EL (cell line): ENCODE data around the gene PREX1.
"Not testable (repeated sequence)": the region's sequence is repeated elsewhere in the genome, so short reads cannot be mapped to it uniquely, and the experiment has no call there.

Experiments used
- DNase-seq: peaks from one replicate; pipeline ENCODE4 v3.0.0-alpha.2; 2016

PREX1 gene

DNA sequence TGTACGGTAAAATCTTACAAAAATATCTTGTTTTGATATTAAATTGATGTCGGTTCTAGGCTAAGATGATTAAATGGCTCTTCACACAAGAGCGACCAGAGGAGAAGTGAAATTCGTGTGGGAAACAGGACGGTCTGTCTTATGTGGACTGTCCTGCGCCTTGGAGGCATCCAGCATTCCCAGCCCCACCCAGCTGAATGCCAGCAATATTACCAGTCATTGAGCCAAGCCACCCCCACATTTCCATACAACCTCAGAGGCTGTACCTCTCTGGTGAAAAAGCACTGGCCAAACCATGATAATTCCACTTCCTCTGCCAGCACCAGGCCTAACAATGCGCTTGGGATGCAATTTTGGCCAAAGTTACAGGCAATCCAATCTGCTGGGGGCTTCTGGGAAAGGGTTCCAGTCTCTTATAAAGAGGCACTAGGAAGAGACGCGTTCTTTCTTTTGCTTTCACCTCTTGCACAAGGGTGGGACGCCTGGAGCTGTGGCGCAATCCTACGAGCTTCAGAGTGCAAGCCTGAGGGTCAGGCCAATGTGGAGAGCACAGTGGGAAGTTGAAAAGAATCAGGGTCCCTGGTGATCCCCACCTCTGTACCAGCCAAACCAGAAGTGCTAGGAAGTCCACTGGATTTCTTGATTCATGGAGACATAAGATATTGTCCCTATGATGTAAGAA is 213.1 kb downstream of the PREX1 start:
- no peak for DNase-seq

DNA sequence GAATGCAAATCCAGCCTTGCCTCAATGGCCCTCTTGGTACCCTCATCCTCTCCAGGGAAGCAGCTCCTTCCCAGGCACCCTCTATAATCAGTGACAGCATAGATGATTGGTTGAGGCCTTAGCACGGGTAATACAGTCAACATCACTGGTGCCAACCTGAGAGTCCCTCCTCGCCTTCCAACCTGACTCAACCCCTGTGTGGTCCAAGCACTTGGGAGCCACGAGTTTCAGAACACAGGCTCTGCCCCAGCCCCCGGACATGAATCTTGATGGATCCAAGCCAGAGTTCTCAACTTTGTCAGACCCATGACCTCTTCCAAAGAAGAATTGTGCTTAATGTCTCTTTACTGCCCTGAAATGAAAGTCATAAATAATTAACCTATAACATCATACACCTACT is 213.9 kb downstream of the PREX1 start:
- DNase-seq: no peak

DNA sequence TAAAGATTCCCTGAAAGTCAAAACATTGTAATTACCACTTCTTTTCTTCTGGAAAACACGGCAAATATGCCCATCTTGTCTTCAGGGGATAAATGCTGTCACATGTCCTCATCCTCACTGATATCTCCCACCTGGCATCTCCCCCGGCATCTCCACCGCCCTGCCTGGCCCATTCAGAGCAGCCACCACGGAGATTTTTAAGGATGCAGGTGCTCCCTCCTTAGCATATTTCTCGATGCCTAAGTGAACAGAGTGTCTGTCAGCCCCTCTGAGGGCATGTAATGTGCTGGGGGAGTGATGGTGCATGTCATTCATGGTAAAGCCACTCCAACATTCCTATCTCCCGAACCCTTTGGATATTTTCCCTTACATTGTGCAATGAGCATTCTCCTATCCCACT is 215.5 kb downstream of the PREX1 start:
- DNase-seq: no peak

DNA sequence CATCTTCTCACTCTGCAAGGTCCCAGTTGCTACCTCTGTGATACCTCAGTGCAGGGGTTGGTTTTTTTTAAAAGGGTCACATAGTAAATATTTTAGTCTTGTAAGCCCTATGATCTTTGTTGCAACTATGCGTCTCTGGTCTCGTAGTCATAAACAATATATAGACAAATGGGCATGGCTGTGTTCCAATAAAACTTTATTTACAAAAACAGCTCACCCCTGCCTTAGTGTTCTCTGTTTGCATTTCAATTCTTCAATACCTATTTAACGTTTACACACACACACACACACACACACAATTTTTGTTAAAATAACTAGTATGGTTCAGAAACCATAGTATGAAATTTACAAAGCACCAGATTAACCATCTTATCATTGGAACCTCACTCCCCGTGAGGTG is 216.8 kb downstream of the PREX1 start:
- DNase-seq: no peak

DNA sequence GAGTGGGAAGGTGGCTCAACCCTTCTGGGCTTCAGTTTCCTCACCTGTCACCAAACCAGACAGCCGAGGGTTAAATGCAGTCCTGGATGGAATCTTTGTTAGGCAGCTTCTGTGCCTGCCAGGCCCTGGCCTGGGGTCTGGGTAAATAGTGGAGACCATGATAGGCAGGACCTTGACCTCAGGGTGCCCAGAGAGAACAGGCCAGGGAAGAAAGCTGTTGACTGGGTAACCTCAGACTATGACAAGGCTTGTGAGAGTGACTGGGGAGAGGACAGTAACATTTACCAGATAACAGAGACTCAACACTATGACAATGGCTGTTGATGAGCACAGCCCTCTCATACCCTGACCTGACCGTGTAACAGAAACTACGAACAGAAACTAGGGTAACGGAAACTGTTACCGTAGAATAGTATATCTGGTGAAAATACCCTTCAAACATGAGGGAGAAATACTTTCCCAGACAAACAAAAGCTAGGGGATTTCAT is 218.3 kb downstream of the PREX1 start:
- no peak for DNase-seq

DNA sequence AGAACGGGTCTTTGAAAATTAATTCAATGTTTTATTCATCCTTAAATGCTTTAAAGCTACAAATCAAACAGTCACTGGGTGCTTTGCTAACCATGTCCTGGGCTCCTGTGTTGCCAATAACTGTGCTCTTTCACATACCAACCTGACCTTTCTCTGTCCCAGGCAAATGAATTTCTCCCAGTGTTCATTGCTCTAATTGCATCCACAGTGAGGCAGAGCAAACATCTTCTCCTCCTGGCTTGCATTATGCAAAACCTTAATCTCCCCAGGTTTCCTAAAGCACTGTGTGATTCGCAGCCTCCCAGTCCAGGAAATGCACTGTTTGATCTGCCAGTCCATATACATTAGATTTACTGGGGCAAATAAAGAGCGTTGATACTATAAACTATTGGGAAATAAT is 219.0 kb downstream of the PREX1 start:
- DNase-seq: no peak

DNA sequence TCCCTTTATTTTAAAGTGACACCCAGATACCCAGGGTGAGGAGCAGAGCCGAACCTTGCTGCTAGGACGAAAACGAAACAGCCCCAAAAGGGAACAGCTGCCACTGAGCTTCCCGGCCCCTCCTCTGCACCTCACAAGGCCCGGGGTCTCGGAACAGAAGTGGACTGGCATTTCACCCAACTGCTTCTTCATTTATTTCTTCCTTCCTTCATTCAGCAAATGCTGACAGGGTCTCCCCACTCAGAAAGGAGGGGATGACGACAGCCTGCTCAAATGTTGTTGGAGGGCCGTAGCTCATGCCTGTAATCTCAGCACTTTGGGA is 220.3 kb downstream of the PREX1 start:
- DNase-seq: no peak

DNA sequence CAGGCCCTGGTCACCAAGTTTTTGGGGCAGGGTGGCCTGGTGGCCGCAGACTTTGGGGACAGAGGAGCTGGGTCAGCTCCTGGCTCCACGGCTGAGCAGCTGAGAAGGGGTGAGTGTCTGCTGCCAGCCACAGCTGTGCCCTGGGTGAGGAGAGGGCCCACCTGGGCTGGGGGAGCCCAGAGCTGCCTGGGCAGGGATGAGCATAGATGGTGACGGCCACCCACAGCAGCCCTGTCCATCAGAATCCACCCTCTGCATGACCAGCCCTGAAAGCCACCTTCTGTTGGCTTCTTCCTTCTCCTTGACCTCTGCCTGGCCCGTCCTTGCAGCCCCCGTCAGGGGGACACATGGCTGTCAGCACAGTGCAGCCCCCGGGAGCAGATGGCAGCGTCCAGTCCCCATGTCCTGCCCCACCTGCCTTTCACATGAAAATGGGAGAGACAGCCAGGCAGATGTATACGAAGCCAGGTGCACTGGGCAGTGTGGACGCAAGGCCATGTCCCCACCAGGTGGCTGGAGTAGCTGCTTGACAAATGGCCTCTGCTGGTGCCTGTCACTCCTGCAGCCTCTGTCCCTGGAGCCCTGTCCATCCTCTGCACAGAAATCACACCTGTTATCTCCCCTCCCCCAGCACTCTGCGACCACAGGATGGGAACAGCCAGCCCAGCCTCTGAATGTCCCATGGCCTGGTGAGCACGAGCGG is 220.8 kb downstream of the PREX1 start:
- no peak for DNase-seq

DNA sequence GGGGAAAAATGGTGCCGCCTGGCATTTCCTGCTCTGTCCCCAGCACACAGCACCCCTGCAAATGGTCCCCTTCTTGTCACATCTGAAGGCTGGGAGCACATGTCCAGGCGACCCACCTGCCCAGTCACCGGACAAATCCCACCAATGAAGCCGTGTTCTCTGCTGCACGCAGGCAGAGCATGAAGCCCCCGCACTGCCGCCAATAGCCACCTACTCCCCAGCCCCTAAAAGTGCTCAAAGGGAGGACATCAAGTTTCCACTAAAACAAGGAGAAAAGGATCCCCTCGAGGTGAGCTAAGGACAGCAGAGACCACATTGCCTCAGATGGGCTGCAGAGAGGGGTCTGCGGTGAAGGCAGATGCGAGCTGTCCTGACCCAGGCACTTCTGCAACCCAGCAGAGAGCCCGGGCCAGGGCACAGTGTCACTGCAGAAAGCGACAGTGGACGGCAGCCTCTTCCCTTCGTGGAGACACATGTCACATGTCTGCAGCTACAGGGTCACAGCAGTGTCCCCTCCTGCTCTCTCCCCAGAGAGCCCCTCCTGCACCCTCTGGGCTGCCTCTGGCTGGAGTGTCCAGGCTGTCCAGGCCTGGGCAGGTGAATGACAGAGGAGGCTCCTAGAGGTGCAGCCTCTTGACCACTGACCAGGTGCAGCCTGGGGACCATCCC is 221.5 kb downstream of the PREX1 start:
- no peak for DNase-seq

DNA sequence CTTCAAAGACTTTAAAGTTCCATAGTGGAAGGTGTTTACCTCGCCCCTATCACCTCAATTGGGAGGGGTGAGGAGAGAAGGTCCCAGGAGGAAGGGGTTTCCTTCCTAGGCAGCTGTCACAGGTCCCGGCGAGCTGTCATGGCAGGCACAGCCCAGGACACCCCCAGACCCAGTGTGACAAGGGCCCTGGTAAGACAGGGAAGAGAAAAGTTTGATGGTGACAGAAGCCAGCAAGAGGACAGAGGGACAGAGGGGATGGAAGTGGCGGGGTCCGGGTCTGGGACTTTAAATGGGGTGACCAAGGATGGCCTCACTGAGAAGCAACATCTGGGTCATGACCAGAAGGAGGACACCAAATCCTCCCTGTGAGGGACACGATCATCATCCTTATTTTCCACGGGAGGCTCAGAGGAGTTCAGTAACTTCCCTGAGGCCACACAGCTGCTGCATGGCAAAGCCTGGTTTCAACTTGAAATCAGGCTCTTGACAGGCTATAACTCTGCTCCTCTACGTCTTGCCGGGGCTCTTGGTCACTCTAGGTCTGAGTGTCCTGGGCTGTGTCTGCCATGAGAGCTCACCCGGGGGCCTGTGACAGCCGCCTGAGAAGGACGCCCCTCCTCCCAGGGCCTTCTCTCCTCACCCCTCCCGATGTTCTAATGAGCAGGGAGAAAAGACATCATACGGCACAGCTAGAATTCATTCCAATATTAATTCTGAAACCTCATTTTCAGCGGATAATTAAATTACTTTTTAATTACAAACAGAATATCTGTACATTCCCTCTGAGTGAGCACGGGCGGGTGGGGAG is 222.2 kb downstream of the PREX1 start:
- no peak for DNase-seq

DNA sequence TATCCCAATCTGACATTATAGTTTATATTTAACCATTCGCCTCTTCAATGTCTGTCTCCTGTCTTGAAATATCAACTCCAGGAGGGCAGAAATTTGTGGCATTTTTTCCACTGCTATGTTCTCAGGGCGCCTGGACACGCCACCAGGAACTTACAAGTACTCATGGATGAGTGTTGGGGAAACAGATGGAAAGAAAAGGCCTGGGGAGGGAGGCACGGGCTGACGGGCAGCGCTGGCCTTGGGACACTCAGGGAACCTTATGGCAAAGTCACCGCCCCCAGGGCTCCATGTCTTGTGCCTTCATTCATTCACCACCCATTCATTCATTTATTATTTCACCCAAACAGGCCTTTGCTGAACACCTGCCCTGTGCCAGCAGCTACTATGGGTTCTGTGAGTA is 222.9 kb downstream of the PREX1 start:
- no peak for DNase-seq

DNA sequence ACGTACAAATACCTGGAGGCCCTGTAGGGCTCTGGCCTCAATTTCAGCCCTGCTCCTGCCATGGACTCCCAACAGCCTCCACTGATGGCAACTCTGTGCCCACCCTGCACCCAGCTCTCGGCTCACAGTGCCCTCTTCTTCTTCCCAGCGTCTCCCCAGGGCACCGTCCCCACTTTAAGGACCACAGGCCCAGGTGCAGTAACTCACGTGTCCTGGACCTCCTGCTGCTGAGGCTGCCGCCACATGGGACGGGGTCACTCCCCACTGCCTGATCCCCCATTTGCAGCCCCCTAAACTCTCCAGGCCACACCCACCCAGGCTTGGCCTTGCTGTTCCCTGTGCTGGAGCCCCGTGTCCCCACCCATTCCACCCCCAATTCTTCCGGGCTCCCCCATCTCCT is 223.4 kb downstream of the PREX1 start:
- DNase-seq: no peak

DNA sequence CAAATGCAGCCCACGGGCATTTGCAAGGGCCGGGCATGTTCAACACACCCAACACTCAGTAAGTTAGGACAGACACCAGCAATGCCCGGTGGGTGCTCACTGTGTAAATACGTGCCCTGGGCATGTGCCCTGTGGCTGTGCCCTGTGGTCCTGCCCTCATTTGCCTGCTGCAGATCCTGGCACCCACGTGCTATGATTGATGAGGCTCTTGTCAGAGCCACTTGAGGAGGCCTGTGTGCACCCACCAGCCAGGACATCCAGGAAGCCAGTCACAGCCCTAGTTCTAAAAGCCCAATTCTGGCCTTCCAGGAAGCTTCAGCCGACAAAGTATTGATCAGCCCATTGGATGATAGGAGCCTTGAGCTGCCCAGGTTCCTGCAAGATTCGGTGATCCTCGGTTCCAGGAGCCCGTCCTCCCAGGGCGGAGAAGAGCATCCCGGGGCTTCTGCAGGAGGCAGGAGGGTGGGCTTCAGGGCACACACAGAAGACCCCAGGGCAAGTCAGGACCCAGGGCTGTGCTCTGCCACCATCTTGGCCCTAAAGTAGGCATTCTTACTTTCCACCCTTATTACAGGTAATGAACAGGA is 223.9 kb downstream of the PREX1 start:
- no peak for DNase-seq

DNA sequence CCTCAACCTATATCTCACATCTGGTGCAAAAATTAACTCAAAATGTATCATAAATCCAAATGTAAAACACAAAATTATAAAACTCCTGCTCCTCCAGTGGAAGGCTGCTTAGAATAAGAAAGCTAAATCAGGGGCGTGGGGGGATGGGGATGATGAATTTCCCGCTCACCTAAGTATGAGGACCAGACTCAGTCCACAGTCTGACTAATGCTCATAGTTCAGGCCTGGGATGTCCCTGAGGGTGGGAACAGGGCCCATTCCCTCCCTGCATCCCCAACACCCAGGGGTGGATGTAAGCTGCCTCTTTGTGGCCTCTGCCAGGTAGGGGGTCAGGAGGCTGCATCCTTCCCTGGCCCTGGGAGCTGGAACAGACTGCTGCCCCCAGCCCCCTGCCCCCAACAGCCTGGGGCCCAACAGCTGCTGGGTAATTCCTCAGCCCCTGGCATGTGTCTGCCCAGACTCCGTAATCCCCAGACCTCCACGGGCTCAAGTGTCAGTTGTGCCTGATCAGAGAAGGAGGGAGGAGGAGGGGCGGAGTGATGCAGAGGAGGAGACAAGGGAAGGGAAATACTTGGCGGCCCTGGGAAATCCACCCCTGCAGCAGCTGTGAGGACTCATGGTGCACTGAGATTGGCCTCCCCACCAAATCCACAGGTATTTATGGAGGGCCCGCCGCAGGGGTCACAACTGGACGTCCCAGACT is 224.5 kb downstream of the PREX1 start:
- no peak for DNase-seq

DNA sequence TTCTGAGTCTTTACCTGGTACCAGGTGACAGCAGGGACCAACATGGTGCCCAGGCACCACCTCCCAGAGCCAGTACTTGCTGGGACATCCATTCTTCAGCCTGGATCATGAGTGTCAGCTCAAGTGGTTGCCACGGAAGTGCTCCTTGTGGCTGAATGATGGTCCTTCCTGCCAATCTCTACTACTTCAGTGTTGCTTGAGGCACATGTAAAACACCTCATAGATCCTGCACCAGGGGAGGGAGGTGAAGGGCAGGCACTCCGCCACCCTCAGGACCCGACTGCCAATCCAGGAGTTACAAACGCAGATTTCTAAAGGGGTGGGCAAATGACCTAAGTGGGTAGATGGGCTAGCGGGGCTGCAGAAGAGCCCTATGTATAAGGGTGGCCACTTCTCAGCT is 226.0 kb downstream of the PREX1 start:
- no peak for DNase-seq

DNA sequence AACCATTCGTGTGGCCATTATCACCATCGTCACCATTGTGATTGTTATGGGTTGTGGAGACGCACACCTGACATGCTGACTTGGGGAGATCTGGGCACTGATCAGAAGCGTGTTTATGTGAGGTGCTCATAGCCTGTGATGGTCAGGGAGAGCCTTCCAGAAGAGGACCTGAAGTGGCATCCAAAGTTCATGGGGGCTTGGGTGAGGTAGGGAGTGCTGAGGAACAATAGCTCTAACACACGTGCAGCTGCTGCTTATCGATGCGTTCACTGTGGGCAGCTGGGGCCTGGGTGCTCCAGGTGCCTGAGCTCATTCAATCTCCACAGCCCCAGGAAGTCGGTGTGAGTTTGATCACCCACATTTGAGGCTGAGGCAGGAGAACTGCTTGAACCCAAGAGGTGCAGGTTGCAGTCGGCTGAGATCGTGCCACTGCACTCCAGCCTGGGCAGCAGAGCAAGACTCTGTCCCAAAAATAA is 227.3 kb downstream of the PREX1 start:
- no peak for DNase-seq

DNA sequence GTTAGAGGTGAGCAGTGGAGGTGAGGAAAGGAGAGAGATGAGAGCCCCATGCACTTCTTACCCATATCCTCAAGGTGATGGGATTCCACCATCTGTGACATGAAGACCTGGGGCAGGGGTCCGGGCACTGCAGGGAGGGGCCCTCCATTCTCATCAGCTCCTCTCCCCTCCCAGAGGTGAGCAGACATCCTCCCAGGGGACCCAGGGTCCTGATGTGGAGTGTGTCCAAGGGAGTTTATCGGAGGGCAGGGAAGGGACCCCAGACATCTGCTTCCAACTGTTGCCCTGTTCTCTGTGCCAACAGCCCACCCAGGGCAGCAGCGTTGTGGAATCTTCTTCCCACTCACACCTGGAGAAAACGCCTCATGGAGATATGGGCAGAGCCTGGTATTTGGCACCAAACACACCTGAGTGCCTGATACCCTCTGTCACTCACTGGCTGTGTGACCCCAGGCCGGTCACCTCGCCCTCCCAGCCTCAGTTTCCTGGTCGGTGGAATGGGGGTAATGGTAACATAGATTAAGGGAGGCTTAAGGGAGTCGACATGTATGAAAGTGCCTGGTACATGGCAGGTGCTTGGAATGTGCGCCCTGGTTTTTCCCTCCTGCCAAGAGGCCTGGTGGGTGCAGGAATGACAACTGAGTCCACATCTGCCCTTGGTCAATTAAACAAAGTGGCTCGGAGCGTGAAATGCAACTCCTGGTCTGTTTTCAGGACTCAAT is 227.9 kb downstream of the PREX1 start:
- DNase-seq: no peak

DNA sequence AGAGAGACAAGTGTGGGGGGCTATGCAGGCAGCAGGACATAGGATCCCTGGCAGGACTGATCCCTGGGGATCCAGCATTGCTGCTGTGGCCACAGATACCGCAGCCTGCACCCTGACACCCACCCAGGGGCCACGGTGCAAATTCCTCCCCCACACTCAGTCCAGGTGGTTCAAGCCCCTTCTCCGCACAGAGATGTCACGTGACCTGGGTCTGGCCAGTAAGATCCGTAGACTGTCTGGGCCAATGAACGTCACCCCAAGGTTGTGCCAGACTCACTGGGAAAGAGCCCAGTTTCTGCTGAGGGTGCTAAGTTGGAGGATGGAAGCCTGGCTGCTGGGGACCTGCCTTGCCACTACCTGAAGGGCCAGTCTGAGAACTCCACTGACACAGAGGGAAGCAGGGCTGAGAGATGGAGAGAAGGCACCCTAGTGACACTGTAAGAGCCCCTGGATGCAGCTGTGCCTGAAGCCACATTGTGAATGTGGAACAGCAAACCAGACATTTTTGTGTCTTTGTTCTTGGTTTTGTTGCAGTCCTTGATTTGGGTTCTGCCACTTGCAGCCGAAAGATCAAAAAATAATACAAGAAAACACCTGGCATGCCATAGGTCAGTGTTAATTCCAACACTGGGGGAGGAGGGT is 228.6 kb downstream of the PREX1 start:
- DNase-seq: no peak

DNA sequence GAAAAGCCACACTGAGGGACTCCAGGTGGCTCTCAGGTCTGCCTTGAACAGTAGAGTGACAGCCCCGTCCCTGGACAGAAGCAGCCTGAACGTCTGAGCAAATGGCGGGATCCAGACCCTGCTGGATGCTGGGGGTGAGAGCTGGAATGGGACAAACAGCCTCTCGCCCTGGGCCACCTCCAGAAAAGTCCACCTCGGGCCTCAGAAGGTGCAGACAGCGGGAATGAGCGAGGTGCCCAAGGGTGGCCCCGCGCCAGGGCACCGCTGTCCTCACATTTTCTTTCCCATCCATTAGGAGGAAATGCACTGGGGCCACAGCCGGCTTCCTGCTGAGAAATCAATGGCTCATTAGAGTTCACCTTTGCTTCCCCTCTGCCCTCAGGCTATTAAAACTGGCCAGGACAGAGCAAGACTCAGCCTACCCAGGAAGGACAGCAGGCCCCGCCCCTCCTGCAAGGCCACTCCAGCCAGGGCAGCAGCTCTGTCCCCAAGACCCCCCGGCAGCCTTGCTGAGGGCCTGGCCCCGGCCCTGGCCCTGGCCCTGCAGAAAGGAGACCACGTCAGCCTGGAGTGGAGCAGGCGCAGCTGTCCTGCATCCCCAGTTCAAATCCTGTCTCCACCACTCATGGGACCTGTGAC is 229.4 kb downstream of the PREX1 start:
- DNase-seq: not testable (repeated sequence)

DNA sequence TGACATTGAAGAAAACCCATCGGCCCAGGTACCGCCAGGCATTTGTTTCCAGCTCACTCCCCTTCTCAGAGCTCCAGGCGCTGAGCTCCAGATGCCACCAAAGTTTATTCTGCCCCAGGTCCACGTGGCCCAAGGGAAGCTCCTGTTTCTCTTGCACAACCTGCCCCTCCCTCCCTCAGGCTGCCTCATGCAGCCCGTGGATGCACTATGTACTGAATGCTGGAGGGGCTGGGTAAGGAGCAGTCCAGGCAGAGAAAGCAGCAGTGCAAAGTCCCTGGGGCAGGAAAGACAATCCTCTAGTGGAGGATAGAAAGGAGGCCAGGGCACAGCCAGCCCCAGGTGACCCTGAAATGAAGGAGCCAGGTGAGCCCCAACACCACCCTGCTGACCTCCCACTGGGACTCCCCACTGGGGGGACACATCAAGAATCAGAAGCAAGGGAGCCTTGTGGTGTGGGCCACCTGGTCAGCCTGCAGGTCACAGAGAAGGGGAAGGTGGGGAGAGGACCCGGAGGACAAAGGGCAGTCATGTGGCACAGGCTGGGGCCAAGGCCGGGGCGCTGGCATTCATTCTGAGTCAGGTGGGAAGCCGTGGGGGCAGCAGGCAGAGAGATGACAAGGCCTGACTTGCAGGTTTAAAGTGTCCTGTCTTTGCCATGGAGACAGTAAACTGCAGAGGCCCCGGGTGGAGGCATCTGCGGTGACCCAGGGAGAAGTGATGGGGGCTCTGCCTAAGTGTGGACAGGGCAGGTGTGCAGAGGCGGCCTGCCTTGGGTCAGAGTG is 230.1 kb downstream of the PREX1 start:
- no peak for DNase-seq
